D721Med (cell line): ENCODE data around the gene PLCB4.
"Not testable (repeated sequence)": the region's sequence is repeated elsewhere in the genome, so short reads cannot be mapped to it uniquely, and the experiment has no call there.

Experiments
- DNase-seq: peaks from one replicate; pipeline ENCODE4 v3.0.0; 2011; ENCODE audit warnings: low spot score; ENCODE audit not compliant: insufficient read length
- FAIRE-seq: peaks from 2 replicates; lab custom pipeline; 2011; peaks lifted over from hg19 to GRCh38; lab: Jason Lieb, UNC
- TF ChIP-seq, protein P1 (sequence below): IDR thresholded peaks from 2 replicates; pipeline ENCODE4 v1.5.1; 2012; ENCODE audit warnings: mild to moderate bottlenecking, control low read depth; ENCODE audit not compliant: insufficient read depth; ENCODE audit errors: missing control alignments

PLCB4 gene

DNA sequence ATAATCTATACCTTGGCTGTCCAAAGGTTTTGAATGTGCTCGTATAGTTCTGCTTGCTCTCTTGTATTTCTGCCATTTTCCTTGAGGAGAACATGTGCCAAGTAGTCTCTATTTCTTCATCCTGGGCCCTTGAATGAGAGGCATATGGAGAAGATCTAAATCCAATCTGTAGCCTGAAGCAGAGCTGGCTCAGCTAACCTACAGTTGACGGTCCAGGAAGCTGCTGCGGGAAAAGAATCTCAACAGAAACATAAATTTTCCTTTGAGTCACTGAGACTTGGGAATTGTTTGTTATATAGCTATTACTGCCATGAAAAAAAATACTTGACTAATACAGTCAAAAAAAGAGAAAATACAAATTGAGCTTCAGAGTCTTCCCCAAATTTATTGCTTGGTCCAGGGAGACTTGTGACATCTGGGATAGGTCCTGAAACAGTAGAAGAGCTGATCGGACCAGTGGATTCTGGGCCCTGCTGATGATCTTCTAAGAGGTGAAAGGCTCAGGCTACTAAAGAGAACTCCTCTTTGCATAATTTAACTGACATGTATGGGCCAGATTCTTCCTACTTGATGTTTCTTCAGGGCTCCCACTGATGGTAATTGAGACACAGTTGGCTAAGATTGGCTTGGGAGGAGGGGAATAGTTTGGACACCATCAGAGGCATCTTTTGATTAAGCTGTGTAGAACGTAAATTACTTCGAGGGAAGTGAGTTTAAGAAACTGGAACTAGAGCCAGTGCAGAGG, 29.9 kb upstream of the PLCB4 start:
- TF ChIP-seq, protein P1, sequence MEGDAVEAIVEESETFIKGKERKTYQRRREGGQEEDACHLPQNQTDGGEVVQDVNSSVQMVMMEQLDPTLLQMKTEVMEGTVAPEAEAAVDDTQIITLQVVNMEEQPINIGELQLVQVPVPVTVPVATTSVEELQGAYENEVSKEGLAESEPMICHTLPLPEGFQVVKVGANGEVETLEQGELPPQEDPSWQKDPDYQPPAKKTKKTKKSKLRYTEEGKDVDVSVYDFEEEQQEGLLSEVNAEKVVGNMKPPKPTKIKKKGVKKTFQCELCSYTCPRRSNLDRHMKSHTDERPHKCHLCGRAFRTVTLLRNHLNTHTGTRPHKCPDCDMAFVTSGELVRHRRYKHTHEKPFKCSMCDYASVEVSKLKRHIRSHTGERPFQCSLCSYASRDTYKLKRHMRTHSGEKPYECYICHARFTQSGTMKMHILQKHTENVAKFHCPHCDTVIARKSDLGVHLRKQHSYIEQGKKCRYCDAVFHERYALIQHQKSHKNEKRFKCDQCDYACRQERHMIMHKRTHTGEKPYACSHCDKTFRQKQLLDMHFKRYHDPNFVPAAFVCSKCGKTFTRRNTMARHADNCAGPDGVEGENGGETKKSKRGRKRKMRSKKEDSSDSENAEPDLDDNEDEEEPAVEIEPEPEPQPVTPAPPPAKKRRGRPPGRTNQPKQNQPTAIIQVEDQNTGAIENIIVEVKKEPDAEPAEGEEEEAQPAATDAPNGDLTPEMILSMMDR: no peak
- FAIRE-seq (no peak), DNase-seq (no peak)

DNA sequence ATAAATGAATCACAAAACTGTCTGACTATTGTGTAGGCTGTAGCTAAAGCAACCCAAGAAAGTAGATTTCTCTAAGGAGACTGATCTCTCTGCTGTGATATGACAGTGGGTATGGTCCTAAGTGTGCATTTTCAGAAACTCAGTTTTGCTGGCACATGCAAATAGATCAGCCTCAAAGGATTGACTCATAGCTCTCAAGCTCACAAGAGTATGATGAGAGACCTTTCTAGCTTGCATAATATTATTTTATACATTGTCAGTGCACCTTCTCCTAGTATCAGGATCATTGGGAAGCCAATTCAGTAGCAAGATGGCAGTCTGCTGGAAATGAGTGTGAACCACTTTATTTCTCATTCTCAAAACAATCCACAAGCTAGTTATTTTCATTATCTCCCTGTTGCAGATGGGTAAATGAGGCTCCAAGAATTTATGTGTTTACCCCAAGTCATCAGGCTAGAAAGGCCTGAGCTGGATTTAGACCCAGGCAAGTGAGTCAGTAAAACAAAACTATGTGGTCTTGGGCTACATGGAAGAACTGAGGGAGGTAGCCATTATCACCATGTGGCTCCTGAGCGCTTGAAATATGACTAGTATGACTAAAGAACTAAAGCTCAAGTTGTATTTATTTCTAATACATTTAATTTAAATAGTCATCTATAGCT, 27.9 kb upstream of the PLCB4 start:
- DNase-seq (no peak), FAIRE-seq (no peak)
- TF ChIP-seq, protein P1: no peak

DNA sequence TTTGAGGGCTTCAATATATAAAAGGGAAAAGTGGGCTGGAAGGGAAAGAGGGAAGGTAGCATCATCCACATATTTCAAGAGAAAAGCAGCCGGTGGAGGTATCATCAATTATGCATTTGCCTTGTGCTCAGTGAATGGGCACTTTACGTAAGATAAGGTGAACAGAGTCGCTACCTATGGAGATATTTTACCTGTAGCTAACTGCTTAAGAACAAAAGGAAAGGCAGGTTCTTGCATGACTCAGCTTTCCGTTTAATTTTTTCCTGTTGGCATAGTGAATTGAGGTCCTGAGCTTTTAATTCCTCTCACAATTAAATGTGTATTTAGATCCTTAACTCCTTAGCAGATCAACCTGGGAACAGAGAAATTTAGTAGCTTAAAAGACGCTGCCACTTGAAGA, 25.5 kb upstream of the PLCB4 start:
- FAIRE-seq: no peak
- TF ChIP-seq, protein P1: no peak
- no peak for DNase-seq

DNA sequence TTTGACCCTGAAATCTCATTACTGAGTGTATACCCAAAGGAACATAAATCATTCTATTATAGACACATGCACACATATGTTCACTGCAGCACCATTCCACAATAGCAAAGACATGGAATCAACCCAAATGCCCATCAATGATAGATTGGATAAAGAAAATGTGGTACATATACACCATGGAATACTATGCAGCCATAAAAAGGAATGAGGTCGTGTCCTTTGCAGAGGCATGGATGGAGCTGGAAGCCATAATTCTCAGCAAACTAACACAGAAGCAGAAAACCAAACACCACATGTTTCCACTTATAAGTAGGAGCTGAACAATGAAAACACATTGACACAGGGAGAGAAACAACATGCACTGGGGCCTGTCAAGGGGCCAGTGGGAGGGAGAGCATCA, 21.0 kb upstream of the PLCB4 start:
- DNase-seq, FAIRE-seq: not testable (repeated sequence)

DNA sequence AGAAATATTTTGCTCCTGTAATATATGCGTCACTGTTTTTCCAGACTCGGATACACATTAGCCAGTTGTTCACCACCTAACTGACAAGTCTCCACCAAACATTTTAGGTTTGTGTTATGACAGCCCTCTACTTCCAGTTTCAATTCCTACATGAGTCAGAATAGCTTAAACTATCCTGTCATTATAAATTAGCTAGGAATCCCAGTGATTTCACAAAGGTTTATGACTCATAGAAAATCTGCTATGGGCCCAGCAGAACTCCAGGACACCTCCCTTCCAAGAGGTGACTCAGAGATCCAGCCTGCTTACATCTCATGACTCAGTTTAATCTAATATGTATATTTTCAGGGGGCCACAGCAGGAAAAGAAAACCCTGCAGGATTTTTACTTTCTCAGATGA, 17.4 kb upstream of the PLCB4 start:
- DNase-seq (no peak), FAIRE-seq (no peak)
- TF ChIP-seq, protein P1: no peak

DNA sequence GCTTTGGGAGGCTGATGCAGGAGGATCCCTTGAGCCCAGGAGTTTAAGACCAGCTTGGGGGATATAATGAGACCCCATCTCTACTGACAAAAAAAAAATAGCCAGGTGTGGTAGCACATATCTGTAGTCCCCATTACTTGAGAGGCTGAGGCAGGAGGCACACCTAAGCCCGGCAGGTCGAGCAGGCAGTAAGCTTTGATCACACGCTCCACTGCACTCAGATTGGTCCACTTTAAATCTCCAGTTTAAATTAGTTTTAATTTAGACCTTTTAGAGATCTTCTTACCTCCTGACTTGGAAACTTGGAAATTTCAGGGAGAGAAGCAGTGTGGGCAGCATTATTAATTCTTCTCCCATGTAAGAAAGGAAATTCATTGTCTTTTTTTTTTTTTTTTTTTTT, 16.8 kb upstream of the PLCB4 start:
- no peak for DNase-seq
- no peak for FAIRE-seq
- TF ChIP-seq, protein P1: no peak

DNA sequence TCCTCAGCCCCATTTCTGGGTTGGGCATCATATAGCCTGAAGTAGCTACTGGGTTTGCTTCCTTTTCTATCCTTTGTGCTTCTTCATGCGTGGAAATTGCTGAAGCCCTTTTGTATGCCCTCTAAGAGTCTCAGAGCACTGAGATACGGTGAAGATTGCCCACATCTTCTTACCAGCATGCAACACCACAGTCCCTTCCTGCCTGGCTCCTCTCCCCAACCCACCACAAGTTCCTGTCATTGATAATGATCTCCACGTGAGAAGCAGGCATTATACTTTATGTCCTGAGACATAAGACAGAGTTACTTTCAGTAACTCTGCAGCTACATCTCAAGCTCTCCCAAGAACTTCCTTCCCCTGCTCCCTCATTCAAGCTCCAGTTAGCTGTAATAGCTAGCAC, 15.8 kb upstream of the PLCB4 start:
- TF ChIP-seq, protein P1: no peak
- no peak for FAIRE-seq

More for the DNA sequence above, 15.8 kb upstream of the PLCB4 start:
- no peak for DNase-seq
